IPS-18a (cell line): ENCODE results near the gene DOCK2.
"Not testable (repeated sequence)": the region's sequence is repeated elsewhere in the genome, so short reads cannot be mapped to it uniquely, and the experiment has no call there.

Experiments used
- H3K27ac ChIP-seq: one replicate; pipeline ENCODE4 v1.5.1; 2013; ENCODE audit warnings: low read length
- H3K27me3 ChIP-seq: one replicate; pipeline ENCODE4 v1.6.1; 2013; ENCODE audit warnings: mild to moderate bottlenecking, low read length; ENCODE audit not compliant: control insufficient read depth, insufficient read depth
- H3K36me3 ChIP-seq: one replicate; pipeline ENCODE4 v1.6.1; 2013; ENCODE audit warnings: low read depth, low read length; ENCODE audit not compliant: control insufficient read depth
- H3K4me1 ChIP-seq: one replicate; pipeline ENCODE4 v1.6.1; 2013; ENCODE audit warnings: low read depth, low read length; ENCODE audit not compliant: control insufficient read depth
- H3K4me3 ChIP-seq: one replicate; pipeline ENCODE4 v1.5.1; 2013; ENCODE audit warnings: low read length
- H3K9ac ChIP-seq: one replicate; pipeline ENCODE4 v1.6.1; 2013; ENCODE audit warnings: mild to moderate bottlenecking, low read length, moderate library complexity
- H3K9me3 ChIP-seq: one replicate; pipeline ENCODE4 v1.6.1; 2013; ENCODE audit warnings: low read depth, low read length; ENCODE audit not compliant: control insufficient read depth

The DOCK2 gene

DNA sequence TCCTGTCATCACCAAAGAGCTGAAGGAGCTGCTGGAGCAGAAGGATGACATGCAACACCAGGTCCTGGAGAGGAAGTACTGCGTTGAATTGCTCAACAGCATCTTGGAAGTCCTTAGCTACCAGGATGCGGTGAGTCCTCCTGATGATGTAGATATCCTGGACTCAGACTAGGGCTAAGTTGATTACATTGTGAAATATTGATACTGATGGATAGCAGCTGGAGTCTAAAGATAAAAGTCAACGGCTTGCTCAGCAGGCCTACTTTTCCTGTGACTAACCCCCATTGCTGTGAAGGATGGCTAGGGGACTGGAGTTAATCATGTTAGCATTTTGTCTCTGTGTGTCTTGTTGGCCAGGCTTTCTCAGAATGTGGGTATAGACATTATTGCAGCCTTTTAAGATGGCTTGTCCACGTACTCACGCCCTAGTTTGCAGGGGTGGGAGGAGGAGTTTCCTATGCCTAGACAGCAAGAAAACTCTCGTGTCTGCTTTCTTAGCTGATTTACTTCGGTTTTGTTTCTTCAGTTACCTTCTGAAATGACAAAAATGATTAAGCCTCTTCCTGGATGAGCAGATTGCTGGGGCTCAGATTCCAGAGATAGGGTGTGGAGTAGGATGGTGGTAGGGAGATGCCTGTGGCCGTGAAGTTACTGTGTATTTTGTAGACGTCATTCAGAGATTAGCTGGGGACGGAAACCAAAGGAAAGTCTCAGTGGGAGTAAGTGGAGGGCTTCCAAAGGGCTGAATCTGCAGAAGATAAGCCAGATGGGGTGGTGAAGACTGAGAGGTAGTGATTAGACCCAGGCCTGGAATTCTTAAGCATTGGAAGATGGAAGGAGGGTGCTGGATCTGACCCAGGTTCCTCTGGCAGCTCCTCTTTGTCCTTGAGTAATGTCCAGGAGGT, 166.3 kb downstream of the DOCK2 start:
- H3K27ac ChIP-seq: no peak overlapping the region
- H3K36me3 ChIP-seq: no peaks in the 10 kb centered on the region
- H3K9ac ChIP-seq: no peak overlapping the region

DNA sequence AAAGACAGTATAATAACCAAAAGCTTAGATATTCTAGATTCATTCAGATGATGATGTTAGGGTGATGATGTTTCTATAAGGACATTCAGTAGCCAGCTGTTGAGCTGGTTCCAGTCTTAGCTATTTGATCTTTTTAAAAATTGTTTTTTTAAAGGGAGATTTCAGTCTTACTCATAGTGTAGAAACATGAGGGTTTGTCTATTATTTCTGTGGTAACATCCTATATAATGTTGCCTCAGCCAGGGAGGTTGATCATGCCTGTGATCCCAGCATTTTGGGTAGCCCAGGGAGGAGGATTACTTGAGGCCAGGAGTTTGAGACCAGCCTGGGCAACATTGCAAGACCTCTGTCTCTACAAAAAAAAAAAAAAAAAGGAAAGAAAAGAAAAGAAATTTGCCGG, 167.8 kb downstream of the DOCK2 start:
- H3K36me3 ChIP-seq: no peaks in the 10 kb centered on the region
- no peaks in the 10 kb centered on the region for H3K9me3 ChIP-seq
- H3K9ac ChIP-seq: no peak overlapping the region
- peaks cover 20% of the 10 kb centered on the region for H3K4me1 ChIP-seq
- H3K27me3 ChIP-seq: peaks cover 5% of the 10 kb centered on the region
- H3K4me3 ChIP-seq: no peak overlapping the region
- H3K27ac ChIP-seq: no peak overlapping the region

More for the DNA sequence above, 166.3 kb downstream of the DOCK2 start:
- Histone ChIP-seq H3K4me3 (no peak overlapping the region), H3K27me3 (no peaks in the 10 kb centered on the region), H3K9me3 (no peaks in the 10 kb centered on the region), H3K4me1 (peaks cover 12% of the 10 kb centered on the region)

DNA sequence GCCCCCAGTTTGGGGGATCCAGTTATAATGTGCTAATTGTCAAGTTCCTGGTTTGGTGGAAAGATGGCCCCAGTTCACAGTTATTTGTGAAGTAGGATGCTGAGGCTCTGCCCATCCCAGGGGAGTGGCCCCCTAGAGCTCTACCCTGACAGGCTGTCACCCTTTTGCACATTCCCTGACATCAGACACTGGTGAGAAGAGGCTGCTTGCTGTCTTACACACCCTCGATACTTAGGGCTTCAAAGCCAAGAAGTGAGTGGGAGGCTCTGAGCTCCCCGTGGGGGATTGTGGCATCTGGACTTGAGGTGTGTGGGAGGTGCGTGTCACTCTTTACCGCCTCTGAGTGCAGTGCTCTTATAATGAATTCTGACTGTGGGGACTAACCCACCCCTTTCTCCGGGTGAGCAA, 168.5 kb downstream of the DOCK2 start:
- no peaks in the 10 kb centered on the region for H3K9me3 ChIP-seq
- H3K27me3 ChIP-seq: peaks cover 5% of the 10 kb centered on the region
- no peak overlapping the region for H3K4me3 ChIP-seq
- no peak overlapping the region for H3K27ac ChIP-seq
- H3K9ac ChIP-seq: no peak overlapping the region
- no peaks in the 10 kb centered on the region for H3K36me3 ChIP-seq
- peaks cover 25% of the 10 kb centered on the region for H3K4me1 ChIP-seq

DNA sequence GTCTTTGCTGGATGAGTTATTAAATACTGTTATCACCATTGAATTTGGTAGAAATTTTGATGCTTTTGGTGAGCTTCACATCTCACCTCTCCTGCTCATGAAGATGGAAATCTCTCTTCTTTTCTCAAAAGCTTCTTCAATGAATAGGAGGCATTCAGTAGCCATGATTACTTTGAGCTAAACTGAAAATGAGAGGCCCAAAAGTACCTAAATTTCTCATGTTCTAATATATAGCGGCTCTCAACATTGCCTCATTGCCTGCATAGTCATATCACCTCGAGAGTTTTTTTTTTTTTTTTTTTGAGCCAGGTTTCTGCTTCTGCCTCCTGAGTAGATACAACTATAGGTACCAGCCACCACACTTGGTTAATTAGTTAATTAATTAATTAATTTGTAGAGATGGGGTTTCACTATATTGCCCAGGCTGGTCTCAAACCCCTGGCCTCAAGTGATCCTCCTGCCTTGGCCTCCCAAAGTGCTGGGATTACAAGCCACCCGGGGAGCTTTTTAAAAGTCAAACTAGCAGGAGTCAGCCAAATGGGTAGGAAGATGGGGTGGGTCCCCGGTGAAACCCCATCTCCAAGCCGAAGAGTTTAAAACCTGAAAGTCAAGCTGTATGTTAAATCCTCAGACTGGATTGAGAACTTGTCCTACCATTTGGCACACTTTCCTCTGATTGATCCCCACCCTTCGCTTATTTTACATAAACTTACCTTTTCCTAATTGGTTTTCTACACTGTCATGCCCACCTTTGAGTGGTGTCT, 169.0 kb downstream of the DOCK2 start:
- Histone ChIP-seq H3K9me3 (no peaks in the 10 kb centered on the region), H3K36me3 (no peaks in the 10 kb centered on the region), H3K4me3 (no peak overlapping the region), H3K9ac (no peak overlapping the region), H3K27ac (no peak overlapping the region), H3K4me1 (peaks cover 26% of the 10 kb centered on the region), H3K27me3 (peaks cover 5% of the 10 kb centered on the region)

DNA sequence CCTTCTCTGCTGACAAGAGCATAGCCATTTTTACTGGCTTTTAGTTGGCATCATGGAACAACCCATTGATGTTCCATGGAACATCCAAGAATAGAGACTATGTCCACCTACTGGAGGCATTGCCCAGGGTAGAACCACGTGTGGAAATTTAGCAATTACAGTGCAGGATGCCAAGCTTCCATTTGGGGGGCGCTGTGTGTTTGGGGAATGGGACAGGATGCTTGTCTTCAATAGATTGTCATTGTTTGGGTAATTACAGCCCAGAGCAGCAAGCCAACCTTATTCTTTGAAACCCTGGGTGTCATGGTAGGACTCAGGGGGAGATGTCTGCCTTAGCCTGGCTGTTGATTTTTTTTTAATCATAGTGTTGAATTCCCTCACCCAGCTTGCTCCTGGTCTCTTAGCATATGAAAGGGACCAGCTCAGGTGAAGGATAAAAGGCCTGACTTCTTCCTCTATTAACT, 171.1 kb downstream of the DOCK2 start:
- Histone ChIP-seq H3K27me3 (peaks cover 5% of the 10 kb centered on the region), H3K9ac (no peak overlapping the region), H3K9me3 (no peaks in the 10 kb centered on the region), H3K4me3 (peak overlapping the region; percentile 45), H3K36me3 (no peaks in the 10 kb centered on the region), H3K27ac (no peak overlapping the region), H3K4me1 (peaks cover 36% of the 10 kb centered on the region)

DNA sequence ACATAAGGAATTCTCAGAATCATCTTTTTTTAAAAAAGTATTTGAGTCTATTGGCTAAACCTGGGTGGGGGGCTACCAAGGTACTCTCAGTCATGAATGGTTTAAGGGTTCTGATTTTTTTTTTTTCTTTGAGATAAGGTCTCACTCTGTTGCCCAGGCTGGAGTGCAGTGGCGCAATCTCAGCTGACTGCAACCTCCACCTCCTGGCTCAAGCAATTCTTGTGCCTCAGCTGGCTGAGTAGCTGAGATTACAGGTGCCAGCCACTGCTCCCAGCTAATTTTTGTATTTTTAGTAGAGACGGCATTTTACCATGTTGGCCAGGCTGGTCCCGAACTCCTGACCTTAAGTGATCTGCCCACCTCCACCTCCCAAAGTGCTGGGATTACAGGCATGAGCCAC, 171.8 kb downstream of the DOCK2 start:
- not testable (repeated sequence) for H3K27me3 ChIP-seq, H3K27ac ChIP-seq, H3K9me3 ChIP-seq, H3K36me3 ChIP-seq, H3K9ac ChIP-seq
- Histone ChIP-seq H3K4me1 (peaks cover 40% of the 10 kb centered on the region), H3K4me3 (peak overlapping the region; percentile 45)

DNA sequence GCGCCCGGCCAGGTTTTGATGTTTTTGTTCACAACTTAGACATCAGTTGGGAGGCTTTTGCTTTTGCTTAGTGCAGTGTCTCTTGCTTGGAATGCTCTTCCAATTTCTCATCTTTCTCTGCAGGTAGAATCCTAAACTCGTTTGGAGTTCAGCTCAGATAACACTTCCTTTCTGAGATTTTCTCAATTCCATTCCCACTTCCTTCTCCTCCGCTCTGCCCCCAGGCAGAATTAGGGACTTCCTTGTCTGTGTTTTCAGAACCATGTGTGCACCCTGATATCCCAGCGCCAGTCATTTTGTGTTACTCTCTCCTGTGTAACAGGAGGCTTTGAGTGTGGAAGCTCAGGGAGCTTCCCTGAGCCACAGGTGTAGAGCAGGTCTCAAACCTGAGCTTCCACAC, 172.2 kb downstream of the DOCK2 start:
- Histone ChIP-seq H3K27ac (no peak overlapping the region), H3K9me3 (peaks cover 3% of the 10 kb centered on the region), H3K4me1 (peaks cover 40% of the 10 kb centered on the region), H3K36me3 (no peaks in the 10 kb centered on the region), H3K9ac (no peak overlapping the region), H3K4me3 (no peak overlapping the region), H3K27me3 (peaks cover 5% of the 10 kb centered on the region)

DNA sequence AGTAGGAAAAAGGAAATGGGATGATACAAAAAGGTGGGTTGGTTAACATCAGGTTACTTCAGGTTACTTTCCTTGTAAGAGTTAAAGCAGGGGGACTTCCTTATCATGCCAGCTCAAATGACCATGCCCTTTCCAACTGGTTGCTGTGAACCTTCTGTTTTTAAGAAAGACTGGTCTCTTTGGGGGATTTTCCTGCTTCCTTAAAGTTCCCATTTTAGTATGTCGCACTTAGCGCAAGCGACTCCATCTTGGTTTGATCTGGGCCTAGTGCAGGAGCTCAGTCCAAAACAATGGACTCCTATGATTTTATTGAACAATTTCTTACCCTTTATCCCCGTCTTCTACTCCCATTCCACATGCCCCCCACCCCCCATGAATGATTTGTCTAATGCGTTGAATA, 173.4 kb downstream of the DOCK2 start:
- Histone ChIP-seq H3K36me3 (no peaks in the 10 kb centered on the region), H3K27ac (no peak overlapping the region), H3K9ac (no peak overlapping the region), H3K4me1 (peaks cover 40% of the 10 kb centered on the region), H3K27me3 (peaks cover 5% of the 10 kb centered on the region), H3K9me3 (peaks cover 3% of the 10 kb centered on the region), H3K4me3 (no peak overlapping the region)

DNA sequence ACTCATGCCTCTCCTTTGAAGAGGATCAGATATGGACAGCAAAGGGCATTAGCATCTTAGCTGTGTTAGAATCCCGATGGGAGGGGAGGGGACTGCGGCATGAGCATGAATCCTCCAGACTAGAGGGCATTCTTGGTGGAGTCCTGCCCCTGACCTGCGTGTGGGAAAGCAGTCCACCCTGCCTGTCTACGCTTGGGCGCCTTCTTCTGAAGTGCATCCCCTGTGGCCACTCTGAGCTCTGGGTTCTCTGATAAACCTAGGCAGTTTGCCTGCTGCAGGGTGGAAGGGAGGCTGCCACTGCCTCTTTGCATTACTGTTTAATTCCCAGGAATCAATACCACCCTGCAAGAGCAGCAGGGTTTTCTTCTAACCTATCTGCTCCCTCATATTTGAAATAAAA, 173.9 kb downstream of the DOCK2 start:
- Histone ChIP-seq H3K27me3 (peaks cover 5% of the 10 kb centered on the region), H3K4me1 (peaks cover 40% of the 10 kb centered on the region), H3K27ac (no peak overlapping the region), H3K9me3 (peaks cover 3% of the 10 kb centered on the region), H3K4me3 (no peak overlapping the region), H3K9ac (no peak overlapping the region), H3K36me3 (no peaks in the 10 kb centered on the region)

DNA sequence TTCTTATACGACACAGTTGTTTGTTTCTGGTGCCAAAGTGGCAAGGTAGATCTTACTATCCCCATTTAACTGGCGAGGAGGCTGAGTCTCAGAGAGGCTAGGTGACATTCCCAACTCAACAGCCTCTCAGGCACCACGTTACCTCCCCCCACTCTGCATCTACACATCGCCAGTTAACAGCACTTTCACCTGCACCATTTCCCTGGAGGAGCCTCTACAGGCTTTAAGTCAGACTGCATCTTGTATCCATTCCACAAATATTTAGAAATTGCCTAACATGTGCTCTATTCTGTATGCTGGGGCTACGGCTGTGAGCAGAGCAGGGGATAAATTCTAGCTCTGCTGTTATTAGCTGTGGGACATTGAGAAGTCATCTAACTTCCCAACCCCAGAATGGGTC, 174.6 kb downstream of the DOCK2 start:
- H3K9ac ChIP-seq: no peak overlapping the region
- H3K27me3 ChIP-seq: peaks cover 5% of the 10 kb centered on the region
- H3K36me3 ChIP-seq: no peaks in the 10 kb centered on the region
- H3K9me3 ChIP-seq: peaks cover 3% of the 10 kb centered on the region
- peaks cover 40% of the 10 kb centered on the region for H3K4me1 ChIP-seq
- no peak overlapping the region for H3K4me3 ChIP-seq
- no peak overlapping the region for H3K27ac ChIP-seq

DNA sequence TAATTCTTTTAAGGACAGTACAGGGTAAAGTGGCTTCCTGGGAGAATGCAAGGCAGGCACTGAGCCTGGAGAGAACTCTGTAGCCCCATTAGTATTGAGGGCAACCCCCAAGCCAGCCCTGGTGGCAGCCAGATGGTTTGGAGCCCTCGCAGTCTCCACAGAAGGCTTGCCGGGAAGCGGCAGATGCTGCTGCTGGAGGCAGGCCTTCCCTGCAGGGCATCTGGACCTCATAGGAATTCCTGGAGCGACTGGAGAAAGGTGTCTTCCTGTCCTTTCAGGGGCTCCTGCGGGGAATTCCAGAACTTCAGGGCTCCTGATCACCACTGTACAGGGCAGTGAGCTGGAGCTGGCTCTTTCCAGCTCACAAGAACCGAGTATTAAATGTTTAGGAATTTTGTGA, 175.7 kb downstream of the DOCK2 start:
- Histone ChIP-seq H3K27me3 (peaks cover 5% of the 10 kb centered on the region), H3K27ac (no peak overlapping the region), H3K9ac (no peak overlapping the region), H3K36me3 (no peaks in the 10 kb centered on the region), H3K4me1 (peaks cover 39% of the 10 kb centered on the region), H3K9me3 (peaks cover 3% of the 10 kb centered on the region), H3K4me3 (no peak overlapping the region)
